Measurements from ENCODE around the gene EMP1.

GRCh38 chr12:13253966-13254760 is 57.6 kb downstream of the EMP1 start:
- no peak for TF ChIP-seq CTCF (IDR thresholded peaks at IDR 0.05 in 2 of 3, conservative IDR thresholded peaks at IDR 0.05 in 1 of 3; ENCODE audit: insufficient read depth in 2 of 3, low read depth in 1 of 3, low read length in 3 of 3)
- TF ChIP-seq ZSCAN32 (CRISPR knock-in tag; IDR thresholded peaks at IDR 0.05), result no peak
- no peak for TF ChIP-seq FOXP1 (CRISPR knock-in tag; IDR thresholded peaks at IDR 0.05)
- TF ChIP-seq EZH2 (IDR thresholded peaks at IDR 0.05; ENCODE audit: borderline replicate concordance, low read depth, low read length), result no peak
- no peak for TF ChIP-seq SOX6 (IDR thresholded peaks at IDR 0.05)
- TF ChIP-seq FOXO4 (CRISPR knock-in tag; IDR thresholded peaks at IDR 0.05), result no peak
- no peak for TF ChIP-seq MEF2D (tag; conservative IDR thresholded peaks at IDR 0.05; ENCODE audit: low read depth)
- TF ChIP-seq POLR2A (conservative IDR thresholded peaks at IDR 0.05), result no peak
- TF ChIP-seq ARID2 (IDR thresholded peaks at IDR 0.05), result no peak
- TF ChIP-seq ZBTB49 (CRISPR knock-in tag; IDR thresholded peaks at IDR 0.05; ENCODE audit: borderline replicate concordance), result no peak
- TF ChIP-seq ZNF75A (CRISPR knock-in tag; IDR thresholded peaks at IDR 0.05), result no peak
- no peak for TF ChIP-seq PHF20 (IDR thresholded peaks at IDR 0.05; ENCODE audit: partially characterized antibody)
- TF ChIP-seq ADNP (tag; IDR thresholded peaks at IDR 0.05), result no peak
- no peak for TF ChIP-seq YY1 (IDR thresholded peaks at IDR 0.05; ENCODE audit: borderline replicate concordance in 1 of 3, control insufficient read depth in 1 of 3, extremely low read depth in 1 of 3, insufficient read depth in 3 of 3, insufficient read length in 1 of 3, insufficient replicate concordance in 2 of 3, low read depth in 1 of 3, low read length in 2 of 3)
